Pancreas (tissue), 10 donors: ENCODE data around the gene HIC2. TPM values are rescaled to one million over a fixed set of nuclear protein-coding genes. Genes with fewer than 3 reads are reported as not detected.
"Not testable (repeated sequence)": the region's sequence is repeated elsewhere in the genome, so short reads cannot be mapped to it uniquely, and the experiment has no call there.

Experiments used
- ATAC-seq, 4 donors: fragments of 200-7000 bp; cut with Tn5 transposase; one replicate each; pipeline versions ENCODE4 v1.8.0 to v1.9.1; 2020; ENCODE audit warnings: mild to moderate bottlenecking in 4 of 4, moderate library complexity in 4 of 4
- DNase-seq, 6 donors: peaks; one replicate each; pipeline ENCODE4 v3.0.0-alpha.2; 2020
- FAIRE-seq: peaks from 2 replicates; lab custom pipeline; 2012; peaks lifted over from hg19 to GRCh38; lab: Jason Lieb, UNC
- H3K27ac ChIP-seq, 4 donors: fragments of 200-600 bp; sonication (generic); 1 replicate in 3 of 4; 2 replicates in 1 of 4; pipeline versions ENCODE4 v1.5.0 to v1.8.0; 2020
- H3K27me3 ChIP-seq, 4 donors: fragments of 200-600 bp; one replicate each; pipeline ENCODE4 v1.8.0; 2021
- H3K36me3 ChIP-seq, 3 donors: fragments of 200-600 bp; sonication (generic) in 1 of 3; one replicate each; pipeline versions ENCODE4 v1.5.0 to v1.8.0; 2020 to 2021
- H3K4me1 ChIP-seq, 3 donors: fragments of 200-600 bp; one replicate each; pipeline ENCODE4 v1.8.0; 2021
- H3K4me3 ChIP-seq, 4 donors: fragments of 200-600 bp; sonication (generic) in 2 of 4; one replicate each; pipeline versions ENCODE4 v1.5.0 to v1.8.0; 2020 to 2021
- H3K9me3 ChIP-seq, 4 donors: fragments of 200-600 bp; one replicate each; pipeline ENCODE4 v1.8.0; 2021
- WGBS, 2 donors: extraction: QIAGEN DNeasy Blood & Tissue Kit; methylation state at CpG; one replicate each; pipeline ENCODE4 v1.1.7; 2013; 5-methylcytosine and 5-hydroxymethylcytosine counted together
- intact Hi-C, 3 donors: fragments of 100-400 bp; cut with DNase I; formaldehyde crosslinking; loops; one replicate each; pipeline versions ENCODE4 v1.11.1 to v1.14.2; 2022
- polyA plus RNA-seq, 2 donors: library from polyadenylated mRNA; stranded (reverse); fragments of 200-250 nt; gene quantifications; one replicate each; pipeline ENCODE4 v1.2.3, GENCODE V29; 2013
- total RNA-seq, 6 donors: library from RNA; stranded (reverse); fragmentation: NEBNext Ultra II Directional in 4 of 6; extraction: Animal tissue kit (Norgen Biotek cat#: 25700) in 4 of 6; gene quantifications; one replicate each; pipeline versions ENCODE4 v1.2.1 to v1.2.4, GENCODE V29; 2021 to 2023
- donor health status: healthy with polysubstance abuse.
- donor health status: DM: no; HTN: no; CAD: no; lungs with moderate emphysema.
- donor health status: DM: no; HTN: no; CAD: no.
- donor health status: control.
- donor health status: control.
- donor health status: Bipolar disorder and iron deficiency.
- donor health status: DM: yes; HTN: yes; CAD: no.
- donor health status: DM: no; HTN: no; CAD: no.
- donor health status: DM: no; HTN: no; CAD: no.
- donor health status: DM: yes; HTN: yes; CAD: no.

HIC2 gene, protein sequence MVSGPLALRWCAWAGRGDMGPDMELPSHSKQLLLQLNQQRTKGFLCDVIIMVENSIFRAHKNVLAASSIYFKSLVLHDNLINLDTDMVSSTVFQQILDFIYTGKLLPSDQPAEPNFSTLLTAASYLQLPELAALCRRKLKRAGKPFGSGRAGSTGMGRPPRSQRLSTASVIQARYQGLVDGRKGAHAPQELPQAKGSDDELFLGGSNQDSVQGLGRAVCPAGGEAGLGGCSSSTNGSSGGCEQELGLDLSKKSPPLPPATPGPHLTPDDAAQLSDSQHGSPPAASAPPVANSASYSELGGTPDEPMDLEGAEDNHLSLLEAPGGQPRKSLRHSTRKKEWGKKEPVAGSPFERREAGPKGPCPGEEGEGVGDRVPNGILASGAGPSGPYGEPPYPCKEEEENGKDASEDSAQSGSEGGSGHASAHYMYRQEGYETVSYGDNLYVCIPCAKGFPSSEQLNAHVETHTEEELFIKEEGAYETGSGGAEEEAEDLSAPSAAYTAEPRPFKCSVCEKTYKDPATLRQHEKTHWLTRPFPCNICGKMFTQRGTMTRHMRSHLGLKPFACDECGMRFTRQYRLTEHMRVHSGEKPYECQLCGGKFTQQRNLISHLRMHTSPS
- total RNA-seq (1 to 10 TPM; 1.8 to 2.7 (median 2.2) TPM), polyA plus RNA-seq (1 to 10 TPM; 1.5 to 1.9 TPM)

- H3K27me3 ChIP-seq, H3K36me3 ChIP-seq, intact Hi-C loops, H3K9me3 ChIP-seq, H3K4me1 ChIP-seq, H3K27ac ChIP-seq, FAIRE-seq: not testable (repeated sequence)
- WGBS, 2 donors = 1 to 7% methylated on average over 5 to 39 of the region's 81 CpGs
- ATAC-seq = peak; percentile 89 to 96 (median 93)
- peak within 1 kb of the TSS in 2 of 4 donors; percentile 40 to 44 for H3K4me3 ChIP-seq
- DNase-seq = peak in 1 of 6 donors; percentile 24
Observed at GRCh38 chr22:21417227-21417746, at the start of gene HIC2. TSS of gene HIC2 (plus strand) at chr22:21417371. CDS start at chr22:21442832, 25,461 bp downstream.

DNA sequence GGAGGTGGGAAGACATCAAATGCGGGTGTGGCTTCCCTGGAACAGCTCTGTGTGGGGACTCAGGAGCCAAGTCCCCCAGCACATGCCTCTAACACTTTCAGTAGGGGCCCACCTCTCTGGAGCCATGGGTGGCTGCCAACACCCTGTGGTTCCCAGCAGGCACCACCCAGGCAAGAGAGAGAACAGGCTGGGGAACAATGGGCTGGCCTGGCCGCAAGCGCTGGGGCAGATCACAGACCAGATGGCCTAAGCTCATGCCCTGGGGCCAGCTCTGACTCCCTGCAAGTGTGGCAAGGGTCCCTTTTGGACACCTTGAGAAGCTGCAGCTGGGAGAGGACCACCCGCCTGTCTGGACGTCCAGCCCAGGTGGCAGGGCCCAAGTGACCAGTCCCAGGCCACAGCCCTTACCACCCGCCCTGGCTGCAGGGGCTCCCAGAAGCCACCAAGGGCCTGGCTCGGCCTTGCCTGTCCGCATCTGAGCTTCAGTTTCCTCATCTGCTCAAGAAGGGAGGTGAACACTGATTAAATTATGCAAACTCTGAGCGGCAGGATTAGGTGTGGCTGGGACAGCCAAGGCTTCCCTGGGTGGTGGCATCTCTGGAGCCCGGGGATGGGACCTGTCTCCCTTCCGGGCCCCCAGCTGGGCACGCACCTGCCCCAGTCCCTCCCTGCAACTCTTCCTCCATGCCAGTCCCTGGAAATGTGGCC is 48.4 kb upstream of the HIC2 start:
- DNase-seq = peak in 2 of 6 donors; percentile 8 to 22
- H3K9me3 ChIP-seq, H3K4me1 ChIP-seq, intact Hi-C loops, ATAC-seq, H3K27me3 ChIP-seq, H3K27ac ChIP-seq, FAIRE-seq, H3K4me3 ChIP-seq, H3K36me3 ChIP-seq: not testable (repeated sequence)
- 96 to 100% methylated on average over 3 of the region's 12 CpGs for WGBS, 2 donors

DNA sequence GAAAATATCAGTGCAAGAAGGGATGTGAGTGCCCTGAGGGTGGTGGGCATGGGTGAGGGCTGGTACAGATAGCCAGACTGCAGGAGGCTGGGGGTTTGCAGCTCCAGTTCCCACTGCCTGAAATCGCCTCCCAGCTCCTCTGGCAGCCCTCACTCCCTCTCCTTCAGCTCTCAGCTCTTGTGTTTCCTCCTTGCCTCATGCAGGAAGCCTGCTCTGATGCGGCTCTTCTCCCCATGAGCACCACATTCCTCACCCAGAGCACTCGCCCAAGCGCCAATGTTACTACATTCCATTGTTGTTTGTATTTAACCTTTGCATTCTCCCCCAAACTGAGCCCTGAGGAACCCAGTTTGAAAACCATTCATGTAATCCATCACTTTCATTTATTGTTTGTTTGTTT is 41.3 kb upstream of the HIC2 start:
- H3K27me3 ChIP-seq, intact Hi-C loops, H3K4me3 ChIP-seq, H3K27ac ChIP-seq, DNase-seq, H3K4me1 ChIP-seq, ATAC-seq, FAIRE-seq, H3K36me3 ChIP-seq, H3K9me3 ChIP-seq: not testable (repeated sequence)
- no CpG with 5 or more reads among the region's 4 CpGs for WGBS, 2 donors

DNA sequence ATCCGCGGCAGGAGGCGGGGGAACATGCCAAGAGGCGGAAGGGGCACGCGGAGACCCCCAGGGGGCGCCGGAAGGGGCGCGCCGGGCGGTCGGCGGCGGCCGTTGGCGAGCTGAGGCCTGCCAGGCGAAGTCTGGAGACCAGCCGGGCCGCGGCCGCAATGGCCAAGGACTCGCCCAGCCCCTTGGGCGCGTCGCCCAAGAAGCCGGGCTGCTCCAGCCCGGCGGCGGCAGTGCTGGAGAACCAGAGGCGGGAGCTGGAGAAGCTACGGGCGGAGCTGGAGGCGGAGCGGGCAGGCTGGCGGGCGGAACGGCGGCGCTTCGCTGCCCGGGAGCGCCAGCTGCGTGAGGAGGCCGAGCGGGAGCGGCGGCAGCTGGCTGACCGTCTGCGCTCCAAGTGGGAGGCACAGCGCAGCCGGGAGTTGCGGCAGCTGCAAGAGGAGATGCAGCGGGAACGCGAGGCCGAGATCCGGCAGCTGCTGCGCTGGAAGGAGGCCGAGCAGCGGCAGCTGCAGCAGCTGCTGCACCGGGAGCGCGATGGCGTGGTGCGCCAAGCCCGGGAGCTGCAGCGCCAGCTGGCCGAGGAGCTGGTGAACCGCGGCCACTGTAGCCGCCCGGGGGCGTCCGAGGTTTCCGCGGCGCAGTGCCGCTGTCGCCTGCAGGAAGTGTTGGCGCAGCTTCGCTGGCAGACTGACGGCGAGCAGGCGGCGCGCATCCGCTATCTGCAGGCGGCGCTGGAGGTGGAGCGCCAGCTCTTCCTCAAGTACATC is 33.3 kb upstream of the HIC2 start, which contains the start of gene RIMBP3B:
RIMBP3B (plus strand) TSS at position 51 of the 767 bp plus-strand sequence; CDS start at position 159, 108 bp downstream.
- not testable (repeated sequence) for H3K4me3 ChIP-seq

GRCh38 chr22:21384468-21385357 is 32.5 kb upstream of the HIC2 start:
- H3K36me3 ChIP-seq, DNase-seq, FAIRE-seq, H3K27ac ChIP-seq, H3K4me1 ChIP-seq, intact Hi-C loops, H3K9me3 ChIP-seq, H3K27me3 ChIP-seq, H3K4me3 ChIP-seq: not testable (repeated sequence)
- peak; percentile 42 to 70 (median 69) for ATAC-seq
- WGBS, 2 donors = no CpG with 5 or more reads among the region's 79 CpGs

More for the DNA sequence above, 33.3 kb upstream of the HIC2 start, which contains the start of gene RIMBP3B:
- peak; percentile 80 to 86 (median 83) for ATAC-seq
- H3K27me3 ChIP-seq, DNase-seq, intact Hi-C loops, H3K4me1 ChIP-seq, H3K9me3 ChIP-seq, H3K36me3 ChIP-seq, FAIRE-seq, H3K27ac ChIP-seq: not testable (repeated sequence)
- whole genome bisulfite sequencing, 2 donors = no CpG with 5 or more reads among the region's 91 CpGs

DNA sequence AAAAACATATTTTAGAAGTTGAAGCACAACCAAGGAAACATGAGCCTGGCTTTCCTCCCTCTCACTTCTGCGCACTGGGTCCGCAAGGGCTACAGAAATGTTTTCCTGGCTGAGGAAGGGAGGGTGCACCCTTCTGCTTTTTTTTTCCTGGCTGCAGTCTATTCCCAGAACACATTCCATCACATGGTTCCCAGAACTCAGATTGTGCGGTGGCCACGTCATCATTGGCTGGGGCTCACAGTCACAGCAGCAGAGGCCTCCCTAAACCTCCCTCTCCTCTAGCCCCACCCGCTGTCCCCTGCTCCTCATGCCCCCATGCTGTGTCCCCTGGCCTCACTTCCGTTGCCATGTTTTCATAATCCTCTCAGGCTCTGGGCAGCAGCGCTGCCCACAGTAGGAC is 27.7 kb upstream of the HIC2 start:
- H3K9me3 ChIP-seq, H3K36me3 ChIP-seq, FAIRE-seq, H3K4me3 ChIP-seq, H3K27me3 ChIP-seq, H3K27ac ChIP-seq, ATAC-seq, intact Hi-C loops, DNase-seq, H3K4me1 ChIP-seq: not testable (repeated sequence)
- WGBS, 2 donors = no CpG with 5 or more reads among the region's 7 CpGs

- H3K4me1 ChIP-seq, H3K9me3 ChIP-seq, DNase-seq, H3K27ac ChIP-seq, ATAC-seq, H3K27me3 ChIP-seq, intact Hi-C loops, FAIRE-seq, H3K4me3 ChIP-seq, H3K36me3 ChIP-seq: not testable (repeated sequence)
- no CpG with 5 or more reads among the region's 9 CpGs for WGBS, 2 donors
Observed at GRCh38 chr22:21390013-21390412, 27.2 kb upstream of the HIC2 start.

DNA sequence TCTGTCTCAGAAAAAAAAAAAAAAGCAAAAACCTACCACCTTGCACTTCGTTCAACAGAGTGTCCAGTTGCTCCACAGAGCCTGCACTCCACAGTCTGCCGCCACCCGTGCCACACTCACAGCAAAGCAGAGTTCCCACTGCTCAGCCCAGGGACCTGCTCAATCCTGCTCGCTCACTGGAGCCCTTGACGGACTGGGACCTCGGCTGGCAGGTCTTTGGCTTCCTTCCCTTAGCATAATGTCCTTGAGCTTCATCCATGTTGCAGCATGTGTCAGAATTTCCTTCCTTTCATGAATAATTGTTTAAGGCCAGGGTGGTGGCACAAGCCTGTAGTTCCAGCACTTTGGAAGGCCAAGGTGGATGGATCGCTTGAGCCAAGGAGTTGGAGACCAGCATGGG is 22.6 kb upstream of the HIC2 start:
- FAIRE-seq, H3K4me1 ChIP-seq, H3K27me3 ChIP-seq, H3K36me3 ChIP-seq, DNase-seq, H3K4me3 ChIP-seq, intact Hi-C loops, H3K27ac ChIP-seq, H3K9me3 ChIP-seq: not testable (repeated sequence)
- no CpG with 5 or more reads among the region's 7 CpGs for WGBS, 2 donors
- ATAC-seq = peak; percentile 70 to 92 (median 84)

GRCh38 chr22:21401197-21401969 is 15.8 kb upstream of the HIC2 start:
- not testable (repeated sequence) for FAIRE-seq

More at GRCh38 chr22:21401197-21401969, 15.8 kb upstream of the HIC2 start:
- H3K4me1 ChIP-seq, DNase-seq, H3K36me3 ChIP-seq, H3K4me3 ChIP-seq, H3K9me3 ChIP-seq, H3K27ac ChIP-seq, H3K27me3 ChIP-seq, ATAC-seq, intact Hi-C loops: not testable (repeated sequence)
- WGBS, 2 donors = no CpG with 5 or more reads among the region's 21 CpGs
